Right lobe of liver (tissue), 4 donors: ENCODE data around the gene TIGAR.

ENCODE experiments used
- POLR2A ChIP-seq: fragments of 450-650 bp; IDR thresholded peaks from one replicate; pipeline ENCODE4 v1.6.1; 2017; ENCODE audit warnings: antibody characterized with exemption, mild to moderate bottlenecking
- TF ChIP-seq, protein P1 (sequence below), 4 donors: fragments of 200-600 bp in 3 of 4; fragments of 450-650 bp in 1 of 4; IDR thresholded peaks; one replicate each; pipeline versions ENCODE4 v1.5.1 to v1.8.0; 2016 to 2022; ENCODE audit warnings: antibody characterized with exemption in 4 of 4, mild to moderate bottlenecking in 2 of 4
- donor health status: DM: no; HTN: no; CAD: no.
- donor health status: DM: no; HTN: no; CAD: no.
- donor health status: DM: no; HTN: yes; CAD: no.

- TF ChIP-seq, protein P1, sequence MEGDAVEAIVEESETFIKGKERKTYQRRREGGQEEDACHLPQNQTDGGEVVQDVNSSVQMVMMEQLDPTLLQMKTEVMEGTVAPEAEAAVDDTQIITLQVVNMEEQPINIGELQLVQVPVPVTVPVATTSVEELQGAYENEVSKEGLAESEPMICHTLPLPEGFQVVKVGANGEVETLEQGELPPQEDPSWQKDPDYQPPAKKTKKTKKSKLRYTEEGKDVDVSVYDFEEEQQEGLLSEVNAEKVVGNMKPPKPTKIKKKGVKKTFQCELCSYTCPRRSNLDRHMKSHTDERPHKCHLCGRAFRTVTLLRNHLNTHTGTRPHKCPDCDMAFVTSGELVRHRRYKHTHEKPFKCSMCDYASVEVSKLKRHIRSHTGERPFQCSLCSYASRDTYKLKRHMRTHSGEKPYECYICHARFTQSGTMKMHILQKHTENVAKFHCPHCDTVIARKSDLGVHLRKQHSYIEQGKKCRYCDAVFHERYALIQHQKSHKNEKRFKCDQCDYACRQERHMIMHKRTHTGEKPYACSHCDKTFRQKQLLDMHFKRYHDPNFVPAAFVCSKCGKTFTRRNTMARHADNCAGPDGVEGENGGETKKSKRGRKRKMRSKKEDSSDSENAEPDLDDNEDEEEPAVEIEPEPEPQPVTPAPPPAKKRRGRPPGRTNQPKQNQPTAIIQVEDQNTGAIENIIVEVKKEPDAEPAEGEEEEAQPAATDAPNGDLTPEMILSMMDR (IDR thresholded peaks at IDR 0.05) = no peak
- TF ChIP-seq POLR2A = no peak
Observed at GRCh38 chr12:4284306-4284705, 36.7 kb upstream of the TIGAR start.
